A549 treated with AZD2906 at 1 μM for 4 hours (cell line): ENCODE results near the gene JAK2. TPM values are rescaled to one million over a fixed set of nuclear protein-coding genes. Genes with fewer than 3 reads are reported as not detected.

ENCODE experiments used
- total RNA-seq: library from RNA; stranded (reverse); fragments of 200-300 nt; extraction: Qiagen RNA extraction; gene quantifications from 5 replicates; pipeline ENCODE4 v1.2.3, GENCODE V29; 2022

The JAK2 gene
- 2.7 to 4.8 TPM (median 3.9 TPM) in 5 replicates for total RNA-seq

GRCh38 chr9:4984621-4985385 is at the start of gene JAK2:
Gene JAK2 (plus strand): TSS chr9:4985272. CDS start chr9:5021988, 36,716 bp downstream.

Other genes with a start within 250 kb of the JAK2 start
- gene AK3, start 244.1 kb upstream of the JAK2 start, total RNA-seq, result 44.6 to 56.2 TPM (median 52.7 TPM) in 5 replicates
- gene RCL1, start 192.3 kb upstream of the JAK2 start, total RNA-seq, result 51.5 to 54.6 TPM (median 53.4 TPM) in 5 replicates
- not detected in 5 replicates for gene INSL6, start 200.4 kb downstream of the JAK2 start, total RNA-seq
- 14.4 to 17.2 TPM (median 16.2 TPM) in 5 replicates for gene INSL4, start 246.1 kb downstream of the JAK2 start, total RNA-seq